ENCODE data around the gene CEP83.

Gene CEP83

GRCh38 chr12:94266796-94267536 lies 192.7 kb downstream of the CEP83 start:
- TF ChIP-seq CTCF (IDR thresholded peaks at IDR 0.05; ENCODE audit: insufficient read depth, low read depth, low read length, missing control alignments), result no peak
- H3K4me3 ChIP-seq (ENCODE audit: low read depth, low read length), result no peak overlapping the region
- DNase-seq (ENCODE audit: low read depth), result no peak

- H3K4me3 ChIP-seq (ENCODE audit: low read depth, low read length), result no peak overlapping the region
- TF ChIP-seq CTCF (IDR thresholded peaks at IDR 0.05; ENCODE audit: insufficient read depth, low read depth, low read length, missing control alignments), result no peak
- no peak for DNase-seq (ENCODE audit: low read depth)
Observed at GRCh38 chr12:94265966-94266745, 193.5 kb downstream of the CEP83 start.

GRCh38 chr12:94265539-94265938 lies 194.1 kb downstream of the CEP83 start:
- no peak for DNase-seq (ENCODE audit: low read depth)
- TF ChIP-seq CTCF (IDR thresholded peaks at IDR 0.05; ENCODE audit: insufficient read depth, low read depth, low read length, missing control alignments), result no peak
- H3K4me3 ChIP-seq (ENCODE audit: low read depth, low read length), result no peak overlapping the region

GRCh38 chr12:94264736-94265485 lies 194.8 kb downstream of the CEP83 start:
- H3K4me3 ChIP-seq (ENCODE audit: low read depth, low read length), result no peak overlapping the region
- TF ChIP-seq CTCF (IDR thresholded peaks at IDR 0.05; ENCODE audit: insufficient read depth, low read depth, low read length, missing control alignments), result no peak
- no peak for DNase-seq (ENCODE audit: low read depth)

GRCh38 chr12:94263905-94264561 lies 195.6 kb downstream of the CEP83 start:
- H3K4me3 ChIP-seq (ENCODE audit: low read depth, low read length), result no peak overlapping the region
- DNase-seq (ENCODE audit: low read depth), result no peak
- TF ChIP-seq CTCF (IDR thresholded peaks at IDR 0.05; ENCODE audit: insufficient read depth, low read depth, low read length, missing control alignments), result no peak

GRCh38 chr12:94263011-94263811 lies 196.5 kb downstream of the CEP83 start:
- no peak for TF ChIP-seq CTCF (IDR thresholded peaks at IDR 0.05; ENCODE audit: insufficient read depth, low read depth, low read length, missing control alignments)
- peak; percentile 77 for DNase-seq (ENCODE audit: low read depth)
- H3K4me3 ChIP-seq (ENCODE audit: low read depth, low read length), result peak overlapping the region; percentile 56
